ENCODE results near the gene IDNK.
"Not testable (repeated sequence)": the region's sequence is repeated elsewhere in the genome, so short reads cannot be mapped to it uniquely, and the experiment has no call there.

Gene IDNK

GRCh38 chr9:83622939-83623678 lies at the start of gene IDNK:
Gene IDNK (plus strand): TSS chr9:83623143. CDS start chr9:83623172, 29 bp downstream.
- peak; percentile 42 for DNase-seq

DNA sequence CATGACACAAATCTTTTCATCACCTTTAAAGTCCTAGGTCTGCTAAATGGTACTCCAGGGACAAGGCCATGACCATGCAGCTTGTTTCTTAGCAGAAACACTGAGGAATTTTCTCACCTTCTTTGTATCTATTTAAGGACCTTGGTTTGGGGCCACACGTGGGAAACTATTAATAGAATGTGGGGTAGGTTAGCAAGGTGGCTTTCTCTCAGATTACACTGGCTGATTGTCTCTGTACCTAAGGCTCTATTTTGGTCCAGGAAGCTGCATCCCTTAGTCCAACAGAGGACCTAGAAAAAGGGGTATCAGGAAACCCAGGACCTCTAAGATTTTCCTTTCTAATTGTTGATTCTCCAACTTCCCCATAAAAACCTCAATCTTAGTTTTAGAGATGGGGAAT lies 48.5 kb upstream of the IDNK start:
- no peak for DNase-seq

DNA sequence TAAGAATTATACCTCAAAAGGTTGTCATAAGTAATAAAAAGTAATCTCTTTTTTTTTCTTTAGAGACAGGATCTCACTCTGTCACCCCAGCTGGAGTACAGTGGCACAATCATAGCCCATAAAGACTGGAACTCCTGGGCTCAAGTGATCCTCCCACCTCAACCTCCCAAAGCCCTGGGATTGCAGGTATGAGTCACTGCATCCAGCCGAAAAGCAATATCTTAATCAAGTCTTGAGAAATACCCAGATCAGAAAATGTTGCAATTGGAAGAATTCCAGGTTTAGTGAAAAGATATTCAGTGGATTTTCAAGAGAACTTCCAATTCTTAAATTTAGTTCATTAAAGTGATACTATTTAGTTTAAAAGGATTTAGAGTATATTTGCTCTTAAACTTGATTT lies 40.9 kb upstream of the IDNK start:
- no peak for DNase-seq

DNA sequence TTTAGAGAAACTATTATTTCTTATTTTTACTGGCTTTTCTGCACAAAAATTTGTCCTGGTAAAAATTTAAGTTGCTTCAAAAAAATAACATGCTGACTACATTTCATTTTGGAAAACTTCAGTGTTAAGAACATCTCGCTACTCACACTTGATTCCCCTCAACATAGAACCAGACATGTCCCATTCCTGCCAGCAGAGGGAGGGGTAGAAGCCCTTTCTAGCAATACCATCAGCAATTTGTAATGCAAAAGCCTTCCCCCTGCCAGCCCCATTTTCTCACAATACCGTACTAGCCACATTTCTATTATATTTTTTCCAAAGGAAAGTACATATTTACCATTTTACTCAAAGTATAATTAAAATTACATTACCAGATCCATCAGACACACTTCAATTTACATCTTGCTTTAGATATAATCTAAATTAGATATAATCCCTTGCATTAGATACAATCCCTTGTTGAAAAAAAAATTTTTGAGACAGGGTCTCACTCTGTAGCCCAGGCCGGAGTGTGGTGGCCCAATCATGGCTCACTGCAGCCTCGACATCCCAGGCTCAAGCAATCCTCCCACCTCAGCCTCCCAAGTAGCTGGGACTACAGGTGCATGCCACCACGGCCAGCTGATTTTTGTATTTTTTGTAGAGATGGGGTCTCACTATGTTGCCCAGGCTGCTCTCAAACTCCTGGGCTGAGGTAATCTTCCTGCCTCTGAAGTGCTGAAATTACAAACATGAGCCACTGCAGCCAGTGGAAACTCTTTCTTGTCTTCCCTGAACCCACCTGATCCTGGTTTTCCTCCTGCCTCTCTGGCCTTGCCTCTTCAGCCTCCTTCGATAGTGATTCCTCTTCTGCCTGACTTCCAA lies 39.6 kb upstream of the IDNK start:
- peak; percentile 31 for DNase-seq

DNA sequence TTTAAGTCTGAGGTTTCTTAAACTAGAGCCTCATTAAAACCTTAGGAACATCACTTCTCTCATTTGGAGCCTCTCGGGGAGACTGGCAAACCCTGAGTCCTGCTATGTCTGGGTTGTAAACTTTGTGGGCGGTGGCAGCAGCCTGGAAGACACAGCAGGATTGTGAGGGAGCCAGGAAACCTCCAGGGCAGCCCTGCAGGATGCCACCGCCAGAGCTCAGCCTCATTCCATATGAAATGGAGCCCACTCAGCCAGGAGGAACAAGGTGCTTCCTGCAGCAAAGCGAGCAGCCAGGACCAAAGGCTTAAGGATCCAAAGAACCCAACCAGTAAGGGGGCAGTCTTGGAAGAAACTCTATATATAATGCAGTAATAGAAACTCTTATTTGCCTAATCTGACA lies 37.9 kb upstream of the IDNK start:
- DNase-seq = no peak

- no peak for DNase-seq
Measured at GRCh38 chr9:83588256-83588655, 34.7 kb upstream of the IDNK start.

DNA sequence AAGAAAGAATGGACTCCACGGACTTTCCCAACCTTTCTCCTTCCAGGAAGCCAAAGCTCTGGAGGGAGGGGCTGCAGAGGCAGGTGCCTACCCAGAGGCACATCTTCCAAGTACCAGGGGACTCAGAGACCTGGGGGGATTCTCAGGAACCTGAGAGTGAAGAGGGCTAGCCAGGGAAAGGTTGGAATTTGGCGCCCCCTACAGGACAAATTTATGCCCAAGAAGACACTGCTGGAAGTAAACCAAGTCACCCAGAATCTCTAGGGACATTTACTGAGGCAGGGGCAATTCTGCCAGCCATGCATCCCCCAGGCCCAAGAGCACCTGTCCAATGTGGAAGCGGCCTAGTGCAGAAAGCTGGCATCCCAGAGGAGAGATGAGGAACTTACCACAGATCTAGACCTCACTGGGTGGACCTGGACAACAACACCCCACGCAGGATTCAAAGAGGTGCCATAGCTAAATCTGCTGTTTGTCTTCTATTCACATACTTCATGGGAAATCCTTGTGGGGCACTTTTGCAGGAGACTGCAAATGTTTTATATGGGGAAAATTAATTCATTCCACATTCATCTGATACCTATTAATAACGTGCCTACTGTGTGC lies 25.9 kb upstream of the IDNK start:
- DNase-seq = peak; percentile 31

DNA sequence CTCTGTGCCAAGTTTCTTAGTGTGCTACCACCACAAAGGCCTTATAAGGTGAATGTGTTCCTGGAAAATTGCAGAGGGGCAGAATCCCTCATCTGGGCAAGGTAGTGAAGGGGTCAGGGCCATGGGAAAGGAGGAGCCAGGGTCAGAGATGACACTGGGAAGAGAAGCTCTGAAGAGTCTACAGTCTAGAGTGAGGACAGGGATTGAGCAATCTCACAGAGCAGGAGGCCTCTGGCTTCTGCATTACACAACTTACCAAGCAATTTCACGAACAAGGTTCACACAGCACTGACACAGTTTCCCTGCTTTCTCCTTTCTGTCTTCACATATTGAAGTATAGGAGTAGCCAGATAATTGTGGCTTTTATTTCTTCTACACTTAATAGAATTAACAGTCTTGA lies 24.5 kb upstream of the IDNK start:
- DNase-seq = no peak

- no peak for DNase-seq
Measured at GRCh38 chr9:83599071-83599470, 23.9 kb upstream of the IDNK start.

GRCh38 chr9:83601463-83601862 lies 21.5 kb upstream of the IDNK start:
- no peak for DNase-seq

GRCh38 chr9:83607620-83608019 lies 15.3 kb upstream of the IDNK start:
- DNase-seq = not testable (repeated sequence)

GRCh38 chr9:83613298-83613697 lies 9.6 kb upstream of the IDNK start:
- not testable (repeated sequence) for DNase-seq

DNA sequence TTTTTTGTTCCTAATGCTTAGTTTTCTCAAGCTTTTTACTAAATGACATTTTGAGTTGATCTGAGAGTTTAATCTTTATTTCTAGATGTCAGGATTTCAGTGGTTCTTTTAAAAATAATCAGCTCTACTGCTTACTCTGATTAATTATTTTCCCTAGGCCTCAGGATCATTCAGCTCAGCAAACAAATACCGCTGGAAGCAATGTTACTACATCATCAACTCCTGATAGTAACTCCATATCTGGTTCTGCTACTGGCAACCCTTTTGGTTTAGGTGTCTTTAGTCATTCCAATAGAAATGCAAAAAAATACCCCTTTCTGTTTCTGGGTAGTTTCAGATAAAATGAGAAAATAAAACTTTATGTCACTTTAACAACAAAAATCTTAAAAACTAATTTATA lies 5.6 kb upstream of the IDNK start:
- DNase-seq = no peak

DNA sequence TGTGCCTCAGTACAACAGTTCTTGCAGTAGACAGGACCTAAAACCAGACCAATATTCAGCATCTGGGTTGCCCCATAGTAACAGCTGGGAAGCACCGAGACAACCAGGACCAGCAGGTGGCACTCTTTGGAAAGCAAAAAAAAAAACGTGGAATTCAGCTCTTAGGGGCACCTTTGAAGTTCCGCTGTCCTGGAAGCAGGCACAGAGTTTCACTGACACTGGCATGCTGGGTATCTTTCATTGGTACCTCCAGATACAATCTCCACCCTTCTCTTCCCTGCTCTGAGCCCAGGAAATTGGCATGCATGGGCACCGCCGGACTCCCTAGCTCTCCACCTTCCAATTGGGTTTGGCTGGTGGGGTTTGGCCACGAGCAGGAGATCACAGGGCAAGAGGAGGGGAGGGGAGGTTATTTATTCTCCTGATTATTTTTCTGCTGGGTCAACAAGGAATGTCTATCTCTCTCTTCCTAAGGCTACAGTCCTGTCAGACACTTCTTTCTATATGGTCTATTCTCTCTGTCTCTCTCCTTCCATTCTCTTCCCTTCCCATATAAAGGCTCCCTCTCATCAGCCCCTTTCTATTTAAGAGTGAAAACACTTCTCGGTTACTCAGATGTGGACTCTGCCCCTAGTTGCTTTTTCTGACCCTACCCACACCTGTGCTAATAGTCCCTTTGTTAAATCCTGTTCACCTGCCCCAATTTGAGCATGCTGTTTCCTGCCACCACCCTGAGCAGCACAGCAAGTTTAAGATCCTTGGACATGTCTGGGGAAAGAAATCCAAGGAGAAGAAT lies 1.9 kb upstream of the IDNK start:
- DNase-seq = peak; percentile 27

DNA sequence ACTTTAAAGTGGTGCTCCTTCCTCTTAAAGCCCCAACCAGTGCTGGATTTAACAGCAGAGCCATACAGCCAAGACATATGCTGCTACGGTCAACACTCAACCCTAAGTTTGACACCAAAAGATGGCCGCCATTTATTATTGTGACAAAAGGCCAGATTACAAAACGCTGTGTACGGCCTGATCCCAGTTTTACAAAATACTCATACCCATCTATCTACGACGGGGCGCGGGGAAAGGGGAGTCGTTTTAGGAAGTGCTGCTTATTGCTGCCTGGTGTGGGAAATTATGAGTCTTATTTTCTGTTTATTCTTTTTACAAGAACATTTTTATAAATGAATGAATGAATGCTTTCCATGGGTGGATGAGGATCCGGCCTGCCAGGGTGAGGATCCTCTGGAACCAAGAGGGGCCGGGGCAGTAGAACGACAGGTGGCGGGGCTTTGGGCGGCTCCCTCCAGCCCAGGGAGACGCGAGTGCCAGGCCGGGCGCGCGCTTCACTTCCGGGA lies 457 bp upstream of the IDNK start:
- DNase-seq = no peak

DNA sequence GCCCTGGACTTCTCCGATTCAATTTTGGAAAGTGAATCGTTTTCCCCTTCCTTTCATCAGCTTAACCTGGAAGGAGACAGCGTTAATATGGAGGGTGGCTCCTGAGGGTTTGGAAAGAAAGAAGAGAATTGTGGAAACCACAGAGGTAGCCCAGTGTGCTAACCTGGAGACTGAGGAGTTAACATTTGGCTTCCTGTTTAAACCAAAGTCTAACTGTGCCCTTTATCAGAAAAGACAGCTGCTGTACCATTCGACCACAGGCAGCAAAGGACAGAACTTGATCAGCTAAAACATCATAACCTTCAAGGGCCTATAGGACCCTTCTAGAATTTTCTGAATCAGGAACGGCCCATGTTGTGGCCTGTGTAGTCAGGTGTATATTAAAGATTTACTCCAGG lies 735 bp downstream of the IDNK start:
- DNase-seq = no peak

DNA sequence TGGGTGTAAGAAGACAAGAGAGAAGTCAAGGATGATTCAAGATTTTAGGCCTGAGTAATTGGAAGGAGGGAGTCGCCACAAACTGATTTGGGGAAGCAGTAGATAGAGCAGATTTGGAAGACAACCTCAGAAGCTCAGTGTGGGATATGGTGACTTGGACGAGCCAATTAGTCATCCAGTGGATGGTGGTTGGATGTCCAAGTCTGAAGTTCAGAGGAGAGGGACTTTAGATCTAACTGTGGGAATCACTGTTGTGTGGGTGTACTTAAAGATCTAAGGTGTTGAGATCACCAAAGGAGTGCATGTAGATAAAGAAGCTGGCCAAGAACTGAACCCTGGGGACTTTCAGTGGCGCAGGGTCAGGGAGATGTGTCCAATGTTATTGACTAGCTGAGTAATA lies 2.2 kb downstream of the IDNK start:
- no peak for DNase-seq

DNA sequence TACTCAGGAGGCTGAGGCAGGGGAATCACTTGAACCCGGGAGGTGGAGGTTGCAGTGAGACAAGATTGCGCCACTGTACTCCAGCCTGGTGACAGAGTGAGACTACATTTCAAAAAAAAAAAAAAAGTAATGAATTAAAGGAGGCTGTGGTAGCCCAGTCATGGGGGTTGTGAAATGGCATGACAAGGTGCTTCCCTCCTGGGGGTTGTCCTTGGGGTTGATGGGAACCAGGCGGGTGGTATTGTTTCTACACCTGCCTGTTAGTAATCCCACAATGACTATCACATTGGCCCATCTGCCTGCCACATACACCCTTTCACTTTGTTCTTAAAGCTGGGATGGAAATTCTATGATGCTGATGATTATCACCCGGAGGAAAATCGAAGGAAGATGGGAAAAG lies 5.6 kb downstream of the IDNK start:
- DNase-seq = no peak

DNA sequence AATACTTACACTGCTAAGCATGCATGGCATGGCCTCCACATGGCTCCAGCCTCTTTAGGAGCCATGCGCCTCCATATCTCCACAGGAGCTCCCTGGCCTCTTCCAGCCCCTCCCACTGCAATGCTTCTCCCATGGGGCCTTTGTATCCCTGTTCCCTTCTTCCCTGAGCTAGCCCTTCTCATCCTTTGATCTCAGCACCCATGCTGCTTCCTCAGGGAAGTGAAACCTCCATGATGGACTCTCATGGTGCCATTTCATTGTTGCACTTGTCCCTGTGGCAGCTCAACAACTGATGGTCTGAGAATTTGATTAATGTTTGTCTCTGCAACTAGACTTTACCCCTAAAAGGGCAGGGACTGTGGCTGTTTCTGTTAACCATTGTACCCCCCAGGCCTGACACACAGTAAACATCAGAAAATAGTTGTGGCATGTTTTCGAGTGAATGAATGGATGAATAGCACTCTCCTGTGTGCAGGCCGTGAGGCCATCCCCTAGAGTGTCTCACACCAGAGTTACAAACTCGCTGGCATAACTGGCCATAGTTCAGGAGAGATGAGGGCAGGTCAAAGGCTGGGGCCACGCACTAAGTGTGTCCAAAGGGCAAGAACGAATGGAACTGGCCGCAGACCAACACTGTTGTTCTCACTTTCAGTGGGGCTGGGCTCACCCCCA lies 6.6 kb downstream of the IDNK start:
- DNase-seq = no peak

DNA sequence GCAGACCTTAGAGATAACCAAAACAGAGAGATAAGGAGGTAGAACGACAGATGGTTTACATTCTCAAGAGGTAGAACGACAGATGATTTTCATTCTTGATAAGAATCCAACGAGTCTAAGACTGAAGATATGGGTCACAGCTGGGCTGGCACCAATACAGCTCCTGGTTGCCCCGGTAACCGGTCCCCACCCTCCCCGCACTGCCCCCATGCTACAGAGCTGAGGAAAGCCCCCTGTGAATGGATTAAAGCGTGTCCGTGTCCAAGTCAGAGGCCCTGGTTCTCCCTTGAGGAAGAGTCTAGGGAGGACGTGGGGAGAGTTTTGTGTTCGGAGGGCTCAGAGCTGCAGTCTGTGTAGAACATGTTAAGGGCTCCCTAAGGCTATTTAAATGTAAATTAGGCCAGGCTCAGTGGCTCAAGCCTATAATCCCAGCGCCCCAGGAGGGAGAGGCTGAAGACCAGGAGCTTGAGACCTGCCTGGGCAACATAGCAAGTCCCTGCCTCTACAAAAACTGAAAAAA lies 8.1 kb downstream of the IDNK start:
- DNase-seq = no peak

DNA sequence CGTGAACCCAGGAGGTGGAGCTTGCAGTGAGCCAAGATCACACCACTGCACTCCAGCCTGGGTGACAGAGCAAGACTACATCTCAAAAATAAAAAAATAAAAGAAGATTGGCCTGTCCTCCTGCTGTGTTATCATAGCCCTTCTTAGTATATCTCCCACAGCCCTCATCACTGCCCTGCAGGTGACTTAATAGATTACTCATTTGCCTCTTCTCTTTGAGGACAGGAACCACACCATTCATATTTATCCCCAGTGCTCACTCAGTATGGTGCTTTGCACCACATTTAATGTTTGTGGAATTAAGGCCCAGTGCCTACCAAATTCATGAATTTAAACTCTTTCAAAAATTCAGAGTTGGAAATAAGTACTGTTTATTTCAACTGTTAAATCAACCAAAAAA lies 10.3 kb downstream of the IDNK start:
- no peak for DNase-seq

GRCh38 chr9:83633676-83634075 lies 10.7 kb downstream of the IDNK start:
- no peak for DNase-seq

All from 8988T (cell line).